NT2/D1 (cell line): ENCODE results near the gene SPCS2.

Experiments used
- YY1 ChIP-seq: IDR thresholded peaks from 2 replicates; pipeline ENCODE4 v1.6.1; 2011; ENCODE audit not compliant: insufficient read length, insufficient read depth
- ZNF274 ChIP-seq: IDR thresholded peaks from 2 replicates; pipeline ENCODE4 v1.6.1; 2011; ENCODE audit warnings: mild to moderate bottlenecking, low read depth, low read length

DNA sequence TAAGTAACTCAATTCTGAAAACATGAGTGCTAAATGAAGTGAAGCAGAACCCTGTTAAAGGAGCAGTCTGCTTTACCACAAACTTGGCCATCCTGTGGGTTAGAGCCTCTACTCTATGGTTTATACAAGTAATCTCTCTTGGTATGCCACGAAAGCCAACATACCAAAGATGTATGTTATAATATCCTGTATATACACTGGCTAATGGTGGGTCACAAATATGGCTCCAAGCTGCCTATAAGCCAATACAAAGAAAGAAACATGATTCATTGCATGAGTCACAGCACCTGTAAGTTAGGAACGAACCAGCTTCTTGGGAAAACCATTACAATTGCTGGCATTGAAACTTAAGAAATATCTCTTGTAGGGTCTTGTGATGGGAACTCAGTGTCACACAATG is 16.3 kb upstream of the SPCS2 start:
- TF ChIP-seq YY1 (no peak), ZNF274 (no peak)
